SK-N-DZ (cell line): ENCODE results near the gene LRRC70.

Experiments
- DNase-seq: peaks from one replicate; pipeline ENCODE4 v3.0.0-alpha.2; 2015; ENCODE audit warnings: low spot score

LRRC70 gene

DNA sequence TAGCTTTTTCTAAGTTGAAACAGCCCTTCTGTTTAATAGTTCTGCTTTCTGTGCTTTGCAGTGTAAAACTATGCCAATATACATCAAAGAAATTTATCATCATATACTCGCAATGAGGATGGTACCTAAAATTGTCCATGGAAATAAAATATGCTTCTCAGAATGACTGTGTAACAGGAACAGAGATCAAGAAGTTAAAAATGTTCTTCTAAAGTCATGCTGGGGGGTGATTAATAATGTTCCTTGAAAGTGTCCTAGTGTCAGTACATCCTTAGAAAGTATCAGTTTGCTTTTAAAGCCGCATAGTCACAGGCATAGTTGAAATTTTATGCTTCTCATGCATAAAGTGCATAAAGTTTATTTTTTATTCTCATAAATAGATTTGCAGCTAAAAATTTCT lies 4.0 kb upstream of the LRRC70 start:
- no peak for DNase-seq

- DNase-seq = no peak
These were observed 3.6 kb upstream of the LRRC70 start for GRCh38 chr5:62575066-62575465.

DNA sequence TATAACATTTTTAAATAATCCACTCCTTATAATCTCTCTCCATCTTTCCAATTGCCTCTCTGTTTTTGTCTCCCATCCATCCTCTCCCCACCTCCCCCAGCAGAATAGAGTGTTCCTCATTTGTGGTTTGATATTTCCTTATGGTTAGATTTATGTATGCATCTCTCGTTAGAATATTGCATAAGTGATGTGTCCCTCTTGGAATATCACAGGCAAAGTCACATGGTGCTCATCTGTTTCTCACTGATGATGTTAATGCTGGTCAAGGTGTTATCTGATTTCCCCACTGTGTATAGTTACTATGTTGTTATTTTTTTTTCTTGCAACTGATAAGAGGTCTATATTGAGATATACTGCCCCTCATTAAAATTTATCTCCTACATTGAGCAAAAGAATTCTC lies 3.1 kb upstream of the LRRC70 start:
- no peak for DNase-seq

- no peak for DNase-seq
These were observed 1.9 kb upstream of the LRRC70 start for GRCh38 chr5:62576570-62577170.

- DNase-seq = no peak
These were observed 1.1 kb upstream of the LRRC70 start for GRCh38 chr5:62577488-62577887.

DNA sequence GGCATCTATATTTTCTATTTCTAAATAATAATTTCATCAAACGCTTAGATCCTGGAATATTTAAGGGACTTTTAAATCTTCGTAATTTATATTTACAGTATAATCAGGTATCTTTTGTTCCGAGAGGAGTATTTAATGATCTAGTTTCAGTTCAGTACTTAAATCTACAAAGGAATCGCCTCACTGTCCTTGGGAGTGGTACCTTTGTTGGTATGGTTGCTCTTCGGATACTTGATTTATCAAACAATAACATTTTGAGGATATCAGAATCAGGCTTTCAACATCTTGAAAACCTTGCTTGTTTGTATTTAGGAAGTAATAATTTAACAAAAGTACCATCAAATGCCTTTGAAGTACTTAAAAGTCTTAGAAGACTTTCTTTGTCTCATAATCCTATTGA lies 1.1 kb downstream of the LRRC70 start:
- DNase-seq = no peak

DNA sequence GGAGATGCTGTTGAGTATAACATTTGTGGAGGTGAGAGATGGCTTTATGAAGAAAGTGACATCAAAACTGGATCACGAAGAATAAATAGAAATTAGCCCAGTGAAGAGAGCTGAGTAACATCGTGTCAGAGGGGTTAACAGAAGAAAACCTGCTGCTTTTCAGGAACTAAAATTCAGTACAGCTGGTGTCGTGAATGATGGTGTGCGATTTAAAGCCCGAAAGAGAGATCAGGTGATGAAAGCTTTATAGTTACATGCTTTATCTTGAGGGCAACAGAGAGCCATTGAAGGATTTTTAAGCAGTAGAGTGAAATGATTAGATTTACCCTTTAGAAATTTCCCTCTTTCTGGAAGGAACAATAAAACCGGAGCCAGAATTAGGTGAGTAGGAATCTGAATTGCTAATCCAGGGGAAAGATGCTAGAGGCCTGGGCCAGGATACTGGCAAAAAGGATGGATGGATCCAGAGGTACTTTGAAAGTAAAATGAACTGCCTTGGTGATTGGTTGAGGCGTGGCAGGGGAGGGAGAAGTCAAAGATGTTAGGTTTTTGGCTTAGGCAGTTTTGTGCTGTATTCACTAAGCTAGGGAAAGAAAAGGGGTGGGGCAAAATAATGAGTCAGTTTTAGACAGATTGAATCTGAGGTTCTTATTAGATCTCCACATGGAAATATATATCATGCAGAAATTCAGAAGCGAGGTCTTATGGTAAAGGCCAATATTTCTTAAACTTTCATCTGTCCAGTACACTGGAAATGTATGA lies 3.4 kb downstream of the LRRC70 start:
- no peak for DNase-seq

DNA sequence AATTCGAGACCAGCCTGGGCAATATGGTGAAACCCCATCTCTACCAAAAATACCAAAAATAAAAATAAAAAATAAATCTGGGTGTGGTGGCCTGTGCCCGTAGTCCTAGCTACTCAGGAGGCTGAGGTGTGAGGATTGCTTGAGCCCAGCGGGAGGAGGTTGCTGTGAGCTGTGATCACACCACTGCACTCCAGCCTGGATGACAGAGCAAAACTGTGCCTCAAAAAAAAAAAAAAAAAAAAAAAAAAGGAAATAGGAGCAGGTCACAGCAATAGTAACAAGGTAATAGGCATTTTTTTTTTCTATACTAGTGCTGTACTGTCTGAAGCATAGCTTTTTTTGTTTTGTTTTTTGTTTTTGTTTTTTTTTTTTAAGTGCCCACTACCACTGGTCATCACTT lies 5.8 kb downstream of the LRRC70 start:
- DNase-seq = no peak

- DNase-seq = no peak
These were observed 6.7 kb downstream of the LRRC70 start for GRCh38 chr5:62585306-62585705.

GRCh38 chr5:62585751-62586150 lies 7.1 kb downstream of the LRRC70 start:
- DNase-seq = no peak

- no peak for DNase-seq
These were observed 9.1 kb downstream of the LRRC70 start for GRCh38 chr5:62587737-62588136.

DNA sequence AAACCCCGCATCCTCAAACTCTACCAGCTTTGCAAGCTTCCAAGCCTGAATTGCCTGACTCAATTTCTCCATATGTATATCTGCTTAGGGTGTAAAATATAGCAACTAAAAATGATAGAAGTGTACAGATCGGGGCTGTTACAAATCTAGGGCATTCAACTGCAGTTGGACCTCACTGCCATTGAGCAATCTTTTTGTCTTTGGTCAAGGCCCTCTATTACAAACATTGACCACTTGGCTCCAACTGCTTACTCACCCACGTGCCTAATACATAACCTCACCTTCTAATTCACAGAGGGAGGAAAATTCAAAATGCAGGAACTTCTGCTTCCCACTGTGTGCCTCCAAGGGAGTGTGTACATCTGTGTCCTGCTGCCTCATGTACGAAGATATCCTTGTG lies 10.0 kb downstream of the LRRC70 start:
- no peak for DNase-seq

DNA sequence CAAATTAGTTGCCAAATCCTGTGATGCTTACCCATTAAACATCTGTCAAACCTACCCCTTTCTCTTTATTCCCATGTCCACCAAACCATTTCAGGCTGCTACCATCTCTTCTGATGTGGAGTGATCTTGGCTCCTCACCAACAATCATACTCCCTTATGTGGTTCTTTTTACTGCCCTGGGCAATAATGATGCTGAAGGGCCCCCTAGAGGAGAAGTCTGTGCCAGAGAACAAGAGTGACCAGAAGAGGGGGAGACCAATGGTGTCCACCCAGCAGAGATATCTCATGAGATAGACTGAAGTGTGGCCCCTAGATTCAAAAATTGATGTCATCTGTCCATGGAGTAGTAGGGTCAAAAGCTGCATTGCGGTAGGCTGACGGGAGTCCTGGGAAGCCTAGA lies 10.9 kb downstream of the LRRC70 start:
- no peak for DNase-seq

DNA sequence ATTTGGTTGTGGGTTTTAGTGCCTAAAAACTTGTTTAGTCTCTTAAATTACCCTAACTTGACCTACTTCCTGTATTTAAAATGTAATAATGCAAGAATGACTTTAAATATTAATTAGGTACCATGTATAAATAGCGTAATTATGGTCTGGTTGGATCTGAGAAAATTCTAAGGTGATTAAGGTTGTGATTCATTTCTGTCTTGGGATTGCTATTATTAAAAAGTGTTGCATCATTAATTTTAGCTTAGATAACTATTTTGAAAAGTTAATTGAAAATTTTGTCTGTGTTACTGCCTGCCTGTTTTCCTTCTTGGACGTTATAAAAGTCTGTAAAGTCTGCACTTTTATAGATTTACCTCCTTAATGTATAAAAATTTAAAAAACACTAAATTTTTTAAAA lies 11.8 kb downstream of the LRRC70 start:
- no peak for DNase-seq

DNA sequence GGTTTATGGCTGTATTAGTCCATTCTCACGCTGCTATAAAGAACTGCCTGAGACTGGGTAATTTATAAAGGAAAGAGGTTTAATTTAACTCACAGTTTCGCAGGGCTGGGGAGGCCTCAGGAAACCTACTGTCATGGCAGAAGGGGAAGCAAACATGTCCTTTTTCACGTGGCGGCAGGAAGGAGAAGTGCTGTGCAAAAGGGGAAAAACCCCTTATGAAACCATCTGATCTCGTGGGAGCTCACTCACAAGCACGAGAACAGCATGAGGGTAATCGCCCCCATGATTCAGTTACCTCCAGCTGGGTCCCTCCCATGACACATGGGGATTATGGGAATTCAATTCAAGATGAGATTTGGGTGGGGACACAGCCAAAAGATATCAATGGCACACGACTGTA lies 13.9 kb downstream of the LRRC70 start:
- DNase-seq = no peak

GRCh38 chr5:62593331-62593730 lies 14.7 kb downstream of the LRRC70 start:
- no peak for DNase-seq

- no peak for DNase-seq
These were observed 15.9 kb downstream of the LRRC70 start for GRCh38 chr5:62594364-62594984.

DNA sequence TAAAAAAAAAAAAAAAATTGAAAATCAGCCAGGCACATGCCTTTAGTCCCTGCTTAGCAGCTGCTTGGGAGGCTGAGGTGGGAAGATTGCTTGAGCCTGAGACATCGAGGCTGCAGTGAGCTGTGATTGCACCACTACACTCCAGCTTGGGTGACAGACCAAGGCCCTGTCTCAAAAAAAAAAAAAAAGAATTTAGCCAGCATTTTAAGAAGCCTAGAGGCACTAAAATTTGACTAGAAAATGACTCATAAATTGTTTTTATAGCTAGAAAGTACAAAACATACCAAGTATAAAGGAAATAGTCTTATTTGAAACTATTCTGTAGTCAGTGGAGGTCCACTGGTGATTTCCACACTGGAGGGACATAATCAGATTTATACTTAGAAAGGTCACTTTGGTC lies 17.5 kb downstream of the LRRC70 start:
- no peak for DNase-seq

- DNase-seq = no peak
These were observed 18.1 kb downstream of the LRRC70 start for GRCh38 chr5:62596691-62597090.

GRCh38 chr5:62597314-62597713 lies 18.7 kb downstream of the LRRC70 start:
- DNase-seq = no peak

DNA sequence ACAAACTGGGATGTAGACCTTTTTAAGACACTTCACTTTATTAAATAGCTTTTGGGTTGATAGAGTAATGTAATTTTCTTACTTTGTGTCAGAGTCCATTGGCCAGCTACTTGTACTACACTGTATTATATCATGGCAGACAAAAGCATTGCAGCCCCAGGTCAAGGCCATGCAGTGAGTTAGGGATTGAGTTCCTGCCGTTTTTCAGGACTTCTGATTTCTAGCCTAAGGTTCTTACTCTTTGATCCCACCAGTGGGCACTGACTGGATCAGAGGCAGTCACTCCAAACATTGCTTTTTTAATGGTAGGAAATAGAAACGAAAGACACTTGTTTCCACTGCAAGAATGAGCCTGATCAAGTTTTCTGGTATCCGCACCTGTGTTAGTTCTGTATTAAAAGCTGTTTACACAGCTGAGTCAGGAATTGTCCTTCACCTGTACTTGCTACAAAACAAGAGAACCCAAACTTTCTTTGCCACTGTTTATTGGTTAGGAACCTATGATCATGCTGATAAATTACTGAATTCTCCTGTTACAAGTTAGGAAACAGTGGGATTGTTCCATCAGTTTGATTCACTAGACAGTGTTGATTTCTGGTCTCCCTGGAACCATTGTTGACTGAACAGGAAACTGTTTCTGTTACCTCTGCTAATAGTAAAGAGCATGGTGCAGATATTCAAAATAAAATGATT lies 22.1 kb downstream of the LRRC70 start:
- no peak for DNase-seq

DNA sequence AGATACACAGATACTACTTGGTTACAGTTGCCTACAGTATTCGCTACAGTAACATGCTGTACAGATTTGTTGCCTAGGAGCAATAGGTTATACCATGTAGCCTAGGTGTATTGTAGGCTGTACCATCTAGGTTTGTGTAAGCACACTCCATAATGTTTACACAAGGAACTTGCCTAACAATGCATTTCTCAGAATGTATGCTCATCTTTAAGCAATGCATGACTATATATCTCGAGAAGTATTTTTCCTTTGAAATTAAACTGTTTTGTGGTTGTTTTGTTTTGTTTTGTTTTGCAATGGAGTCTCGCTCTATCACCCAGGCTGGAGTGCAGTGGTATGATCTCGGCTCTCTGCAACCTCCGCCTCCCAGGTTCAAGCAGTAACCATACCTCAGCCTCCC lies 25.3 kb downstream of the LRRC70 start:
- DNase-seq = no peak

- no peak for DNase-seq
These were observed 27.0 kb downstream of the LRRC70 start for GRCh38 chr5:62605638-62606037.
